ENCODE measurements around the gene NPW. TPM values are rescaled to one million over a fixed set of nuclear protein-coding genes. Genes with fewer than 3 reads are reported as not detected.

The NPW gene
- polyA plus RNA-seq, 1 donor (not counting 4 experiments of a cell fraction or from before 2014, with no cell fraction given) = not detected

DNA sequence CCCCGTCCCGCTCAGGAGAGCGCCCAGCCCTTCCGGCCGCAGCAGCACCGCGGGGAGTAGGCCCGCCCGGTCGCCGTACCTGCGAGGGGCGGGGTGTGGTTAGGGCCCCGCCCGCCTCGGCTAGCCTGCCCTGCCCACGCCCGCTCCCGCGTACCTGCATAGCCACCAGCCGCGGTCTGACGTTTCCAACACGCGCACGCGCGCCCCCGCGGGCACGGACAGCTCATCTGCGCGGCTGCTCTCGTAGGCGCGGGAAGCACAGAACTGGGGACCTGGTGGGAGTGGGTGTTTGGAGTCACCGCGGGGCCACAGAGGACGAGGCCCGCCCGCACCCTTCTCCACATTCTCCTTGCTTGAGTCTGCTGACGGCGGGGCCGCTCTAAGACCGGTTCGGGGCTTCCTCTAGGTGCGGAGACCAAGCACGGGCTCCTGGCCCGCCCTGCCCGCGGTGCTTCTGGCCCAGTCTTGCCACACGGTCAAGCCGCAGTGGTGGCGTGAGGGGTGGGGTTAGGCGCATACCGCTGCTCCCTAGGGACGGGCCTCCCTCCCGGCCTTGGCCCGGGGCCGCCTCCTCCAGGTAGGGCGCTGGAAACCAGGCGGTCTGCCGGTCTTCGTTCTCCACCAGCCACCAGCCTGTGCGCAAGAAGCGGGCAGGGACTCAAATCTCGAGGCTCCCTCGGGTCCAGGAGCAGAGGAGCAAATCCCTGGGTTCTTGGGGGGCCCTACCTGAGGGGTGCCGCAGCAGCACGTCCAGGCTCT lies 40.1 kb upstream of the NPW start:
- peak overlapping the region; percentile 8 for H2AFZ ChIP-seq (ENCODE audit: control insufficient read depth, low read length)
- peaks cover 34% of the 10 kb centered on the region for H3K27me3 ChIP-seq (ENCODE audit: control insufficient read depth, extremely low read depth, insufficient read depth, low read length)
- peak overlapping the region; percentile 61 for H3K4me2 ChIP-seq (ENCODE audit: control insufficient read depth, extremely low read depth, insufficient read depth, low read depth, low read length)
- H3K9me1 ChIP-seq (ENCODE audit: control insufficient read depth, extremely low read depth, insufficient read depth, low read length) = no peaks in the 10 kb centered on the region
- no peaks in the 10 kb centered on the region for H3K9me3 ChIP-seq (ENCODE audit: control insufficient read depth, low read depth, low read length)
- H3K4me3 ChIP-seq (ENCODE audit: control insufficient read depth in 2 of 3, extremely low read depth in 1 of 3, insufficient read depth in 2 of 3, low read depth in 1 of 3, low read length in 3 of 3) = peak overlapping the region; percentile 40 to 52 (median 51)
- no peaks in the 10 kb centered on the region for H4K20me1 ChIP-seq (ENCODE audit: control insufficient read depth, extremely low read depth, insufficient read depth, low read length)
- dilution Hi-C loops (cut with MboI; ENCODE audit: extremely low pct_ligation_motif_present, low sequenced_read_pairs) = no loop called here
- H3K27ac ChIP-seq (ENCODE audit: control insufficient read depth, insufficient read depth, low read length) = peak overlapping the region; percentile 26
- peaks cover 14 to 22% of the 10 kb centered on the region in 2 experiments for H3K36me3 ChIP-seq (ENCODE audit: control insufficient read depth in 2 of 2, extremely low read depth in 1 of 2, insufficient read depth in 2 of 2, low read length in 2 of 2)
- FAIRE-seq (no peak), DNase-seq (ENCODE audit: low read depth, low spot score) (no peak)
- H3K4me1 ChIP-seq (ENCODE audit: control insufficient read depth, extremely low read depth, insufficient read depth, low read length) = peaks cover 25% of the 10 kb centered on the region
- H3K79me2 ChIP-seq (ENCODE audit: control insufficient read depth, insufficient read depth, low read length) = peaks cover 4% of the 10 kb centered on the region
- H3K9ac ChIP-seq (ENCODE audit: control insufficient read depth, extremely low read depth, insufficient read depth, low read length) = peak overlapping the region; percentile 57
- TF ChIP-seq, protein P1, sequence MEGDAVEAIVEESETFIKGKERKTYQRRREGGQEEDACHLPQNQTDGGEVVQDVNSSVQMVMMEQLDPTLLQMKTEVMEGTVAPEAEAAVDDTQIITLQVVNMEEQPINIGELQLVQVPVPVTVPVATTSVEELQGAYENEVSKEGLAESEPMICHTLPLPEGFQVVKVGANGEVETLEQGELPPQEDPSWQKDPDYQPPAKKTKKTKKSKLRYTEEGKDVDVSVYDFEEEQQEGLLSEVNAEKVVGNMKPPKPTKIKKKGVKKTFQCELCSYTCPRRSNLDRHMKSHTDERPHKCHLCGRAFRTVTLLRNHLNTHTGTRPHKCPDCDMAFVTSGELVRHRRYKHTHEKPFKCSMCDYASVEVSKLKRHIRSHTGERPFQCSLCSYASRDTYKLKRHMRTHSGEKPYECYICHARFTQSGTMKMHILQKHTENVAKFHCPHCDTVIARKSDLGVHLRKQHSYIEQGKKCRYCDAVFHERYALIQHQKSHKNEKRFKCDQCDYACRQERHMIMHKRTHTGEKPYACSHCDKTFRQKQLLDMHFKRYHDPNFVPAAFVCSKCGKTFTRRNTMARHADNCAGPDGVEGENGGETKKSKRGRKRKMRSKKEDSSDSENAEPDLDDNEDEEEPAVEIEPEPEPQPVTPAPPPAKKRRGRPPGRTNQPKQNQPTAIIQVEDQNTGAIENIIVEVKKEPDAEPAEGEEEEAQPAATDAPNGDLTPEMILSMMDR (optimal IDR thresholded peaks at IDR 0.05 in 1 of 3, IDR thresholded peaks at IDR 0.05 in 1 of 3, conservative IDR thresholded peaks at IDR 0.05 in 1 of 3; ENCODE audit: extremely low read depth in 1 of 3, insufficient read depth in 2 of 3, low read length in 3 of 3) = peak in 1 of 3 experiments; percentile 17
- no peak for TF ChIP-seq EZH2 (IDR thresholded peaks at IDR 0.05; ENCODE audit: low read length)

GRCh38 chr16:1980030-1980769 lies 39.4 kb upstream of the NPW start:
- Histone ChIP-seq H3K36me3 (ENCODE audit: control insufficient read depth in 2 of 2, extremely low read depth in 1 of 2, insufficient read depth in 2 of 2, low read length in 2 of 2) (peaks cover 14 to 16% of the 10 kb centered on the region in 2 experiments), H3K79me2 (ENCODE audit: control insufficient read depth, insufficient read depth, low read length) (peaks cover 2% of the 10 kb centered on the region), H3K9me1 (ENCODE audit: control insufficient read depth, extremely low read depth, insufficient read depth, low read length) (peaks cover 2% of the 10 kb centered on the region), H3K27me3 (ENCODE audit: control insufficient read depth, extremely low read depth, insufficient read depth, low read length) (peaks cover 34% of the 10 kb centered on the region), H3K27ac (ENCODE audit: control insufficient read depth, insufficient read depth, low read length) (no peak overlapping the region), H2AFZ (ENCODE audit: control insufficient read depth, low read length) (no peak overlapping the region), H3K4me2 (ENCODE audit: control insufficient read depth, extremely low read depth, insufficient read depth, low read depth, low read length) (peak overlapping the region; percentile 61), H4K20me1 (ENCODE audit: control insufficient read depth, extremely low read depth, insufficient read depth, low read length) (no peaks in the 10 kb centered on the region), H3K4me1 (ENCODE audit: control insufficient read depth, extremely low read depth, insufficient read depth, low read length) (peaks cover 32% of the 10 kb centered on the region), H3K9me3 (ENCODE audit: control insufficient read depth, low read depth, low read length) (no peaks in the 10 kb centered on the region), H3K4me3 (ENCODE audit: control insufficient read depth in 2 of 3, extremely low read depth in 1 of 3, insufficient read depth in 2 of 3, low read depth in 1 of 3, low read length in 3 of 3) (peak overlapping the region; percentile 40 to 52 (median 51)), H3K9ac (ENCODE audit: control insufficient read depth, extremely low read depth, insufficient read depth, low read length) (peak overlapping the region; percentile 57)
- TF ChIP-seq, protein P1 (optimal IDR thresholded peaks at IDR 0.05 in 1 of 3, IDR thresholded peaks at IDR 0.05 in 1 of 3, conservative IDR thresholded peaks at IDR 0.05 in 1 of 3; ENCODE audit: extremely low read depth in 1 of 3, insufficient read depth in 2 of 3, low read length in 3 of 3) = no peak
- no peak for TF ChIP-seq EZH2 (IDR thresholded peaks at IDR 0.05; ENCODE audit: low read length)
- FAIRE-seq = no peak
- no peak for DNase-seq (ENCODE audit: low read depth, low spot score)
- dilution Hi-C loops (cut with MboI; ENCODE audit: extremely low pct_ligation_motif_present, low sequenced_read_pairs) = no loop called here

Data from keratinocyte (primary cell).